GM12878 (cell line): ENCODE measurements around the gene CDH4.

ENCODE experiments used
- EZH2 ChIP-seq: IDR thresholded peaks from 2 replicates; pipeline ENCODE4 v1.6.1; 2012; ENCODE audit warnings: low read depth, mild to moderate bottlenecking, control low read depth, inconsistent platforms, low read length, borderline replicate concordance; ENCODE audit not compliant: control insufficient read depth
- FOS ChIP-seq: IDR thresholded peaks from 3 replicates; pipeline ENCODE4 v1.6.1; 2011; ENCODE audit warnings: borderline replicate concordance; ENCODE audit not compliant: insufficient read length; ENCODE audit errors: extremely low read depth
- FOXM1 ChIP-seq: IDR thresholded peaks from 2 replicates; pipeline ENCODE4 v1.6.1; 2012; ENCODE audit warnings: low read depth, mild to moderate bottlenecking, inconsistent platforms, low read length, moderate library complexity
- JUND ChIP-seq: IDR thresholded peaks from 2 replicates; pipeline ENCODE4 v1.6.1; 2012; ENCODE audit warnings: low read depth, mild to moderate bottlenecking, low read length, improper control_type of control experiment, moderate library complexity
- NFIC ChIP-seq: IDR thresholded peaks from 2 replicates; pipeline ENCODE4 v1.6.1; 2012; ENCODE audit warnings: low read depth, mild to moderate bottlenecking, inconsistent platforms, low read length, moderate library complexity
- POLR2A ChIP-seq: IDR thresholded peaks from 2 replicates; pipeline ENCODE4 v1.6.1; 2011; ENCODE audit warnings: low read depth, mild to moderate bottlenecking, low read length
- SIN3A ChIP-seq: IDR thresholded peaks from 2 replicates; pipeline ENCODE4 v1.6.1; 2012; ENCODE audit warnings: low read depth, low read length, improper control_type of control experiment
- TAF1 ChIP-seq: IDR thresholded peaks from 2 replicates; pipeline ENCODE4 v1.6.1; 2011; ENCODE audit warnings: mild to moderate bottlenecking, low read depth, low read length, borderline replicate concordance
- TBL1XR1 ChIP-seq: IDR thresholded peaks from 2 replicates; pipeline ENCODE4 v1.6.1; 2012; ENCODE audit warnings: low read depth, low read length, improper control_type of control experiment
- TF ChIP-seq, protein P1 (sequence below), 3 experiments: IDR thresholded peaks in 2 of 3; conservative IDR thresholded peaks in 1 of 3; 2 replicates each; pipeline ENCODE4 v1.5.1; 2011; ENCODE audit warnings: low read depth in 3 of 3, low read length in 3 of 3, mild to moderate bottlenecking in 3 of 3, control low read depth in 2 of 3, moderate library complexity in 2 of 3, inconsistent platforms in 1 of 3, mixed read lengths in 1 of 3; ENCODE audit not compliant: control insufficient read depth in 2 of 3, insufficient read depth in 1 of 3; ENCODE audit errors: extremely low read depth in 1 of 3
- TF ChIP-seq, protein P2 (sequence below): fragments of 450-650 bp; IDR thresholded peaks from 2 replicates; pipeline ENCODE4 v1.6.1; 2018; ENCODE audit warnings: borderline replicate concordance, mild to moderate bottlenecking; ENCODE audit not compliant: partially characterized antibody
- TF ChIP-seq, protein P3 (sequence below): IDR thresholded peaks from 2 replicates; pipeline ENCODE4 v1.6.1; 2012; ENCODE audit warnings: low read depth, low read length, improper control_type of control experiment

DNA sequence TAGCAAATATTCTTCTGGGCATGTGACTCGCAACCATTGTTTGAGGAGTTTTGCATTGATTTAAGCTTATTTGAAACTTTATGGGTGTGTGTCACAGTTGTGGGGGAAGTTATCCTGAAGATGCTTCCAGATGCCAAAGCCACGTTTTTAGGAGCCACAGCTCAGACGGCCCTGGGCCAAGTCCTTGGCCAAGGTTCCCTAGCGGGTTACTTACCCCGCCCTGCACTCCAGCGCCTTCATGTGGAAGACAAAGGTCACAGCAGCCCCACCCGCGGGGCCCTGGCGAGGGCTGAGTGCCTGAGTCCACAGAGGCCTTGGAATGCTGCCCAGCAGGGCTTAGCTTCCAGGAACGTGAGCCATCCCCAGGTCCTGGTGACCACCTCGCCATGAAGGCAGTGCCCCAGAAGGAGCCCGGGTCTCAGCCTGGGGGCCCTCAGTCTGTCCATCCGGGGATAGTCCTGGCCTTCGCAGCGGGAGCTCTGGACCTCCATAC, 308.3 kb downstream of the CDH4 start:
- TF ChIP-seq FOS (no peak), EZH2 (no peak), POLR2A (no peak), JUND (no peak), TAF1 (no peak), SIN3A (no peak), NFIC (no peak), TBL1XR1 (no peak), FOXM1 (no peak)
- TF ChIP-seq, protein P1, sequence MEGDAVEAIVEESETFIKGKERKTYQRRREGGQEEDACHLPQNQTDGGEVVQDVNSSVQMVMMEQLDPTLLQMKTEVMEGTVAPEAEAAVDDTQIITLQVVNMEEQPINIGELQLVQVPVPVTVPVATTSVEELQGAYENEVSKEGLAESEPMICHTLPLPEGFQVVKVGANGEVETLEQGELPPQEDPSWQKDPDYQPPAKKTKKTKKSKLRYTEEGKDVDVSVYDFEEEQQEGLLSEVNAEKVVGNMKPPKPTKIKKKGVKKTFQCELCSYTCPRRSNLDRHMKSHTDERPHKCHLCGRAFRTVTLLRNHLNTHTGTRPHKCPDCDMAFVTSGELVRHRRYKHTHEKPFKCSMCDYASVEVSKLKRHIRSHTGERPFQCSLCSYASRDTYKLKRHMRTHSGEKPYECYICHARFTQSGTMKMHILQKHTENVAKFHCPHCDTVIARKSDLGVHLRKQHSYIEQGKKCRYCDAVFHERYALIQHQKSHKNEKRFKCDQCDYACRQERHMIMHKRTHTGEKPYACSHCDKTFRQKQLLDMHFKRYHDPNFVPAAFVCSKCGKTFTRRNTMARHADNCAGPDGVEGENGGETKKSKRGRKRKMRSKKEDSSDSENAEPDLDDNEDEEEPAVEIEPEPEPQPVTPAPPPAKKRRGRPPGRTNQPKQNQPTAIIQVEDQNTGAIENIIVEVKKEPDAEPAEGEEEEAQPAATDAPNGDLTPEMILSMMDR (IDR thresholded peaks at IDR 0.05 in 2 of 3, conservative IDR thresholded peaks at IDR 0.05 in 1 of 3; ENCODE audit: control insufficient read depth in 2 of 3, extremely low read depth in 1 of 3, insufficient read depth in 1 of 3, low read depth in 3 of 3, low read length in 3 of 3) = no peak
- TF ChIP-seq, protein P2, sequence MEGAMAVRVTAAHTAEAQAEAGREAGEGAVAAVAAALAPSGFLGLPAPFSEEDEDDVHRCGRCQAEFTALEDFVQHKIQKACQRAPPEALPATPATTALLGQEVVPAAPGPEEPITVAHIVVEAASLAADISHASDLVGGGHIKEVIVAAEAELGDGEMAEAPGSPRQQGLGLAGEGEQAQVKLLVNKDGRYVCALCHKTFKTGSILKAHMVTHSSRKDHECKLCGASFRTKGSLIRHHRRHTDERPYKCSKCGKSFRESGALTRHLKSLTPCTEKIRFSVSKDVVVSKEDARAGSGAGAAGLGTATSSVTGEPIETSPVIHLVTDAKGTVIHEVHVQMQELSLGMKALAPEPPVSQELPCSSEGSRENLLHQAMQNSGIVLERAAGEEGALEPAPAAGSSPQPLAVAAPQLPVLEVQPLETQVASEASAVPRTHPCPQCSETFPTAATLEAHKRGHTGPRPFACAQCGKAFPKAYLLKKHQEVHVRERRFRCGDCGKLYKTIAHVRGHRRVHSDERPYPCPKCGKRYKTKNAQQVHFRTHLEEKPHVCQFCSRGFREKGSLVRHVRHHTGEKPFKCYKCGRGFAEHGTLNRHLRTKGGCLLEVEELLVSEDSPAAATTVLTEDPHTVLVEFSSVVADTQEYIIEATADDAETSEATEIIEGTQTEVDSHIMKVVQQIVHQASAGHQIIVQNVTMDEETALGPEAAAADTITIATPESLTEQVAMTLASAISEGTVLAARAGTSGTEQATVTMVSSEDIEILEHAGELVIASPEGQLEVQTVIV = no peak
- TF ChIP-seq, protein P3, sequence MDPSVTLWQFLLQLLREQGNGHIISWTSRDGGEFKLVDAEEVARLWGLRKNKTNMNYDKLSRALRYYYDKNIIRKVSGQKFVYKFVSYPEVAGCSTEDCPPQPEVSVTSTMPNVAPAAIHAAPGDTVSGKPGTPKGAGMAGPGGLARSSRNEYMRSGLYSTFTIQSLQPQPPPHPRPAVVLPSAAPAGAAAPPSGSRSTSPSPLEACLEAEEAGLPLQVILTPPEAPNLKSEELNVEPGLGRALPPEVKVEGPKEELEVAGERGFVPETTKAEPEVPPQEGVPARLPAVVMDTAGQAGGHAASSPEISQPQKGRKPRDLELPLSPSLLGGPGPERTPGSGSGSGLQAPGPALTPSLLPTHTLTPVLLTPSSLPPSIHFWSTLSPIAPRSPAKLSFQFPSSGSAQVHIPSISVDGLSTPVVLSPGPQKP = no peak
